GM12801 (cell line): Measurements from ENCODE around the gene MYO1H.

Experiments
- CTCF ChIP-seq: IDR thresholded peaks from one replicate; pipeline ENCODE4 v1.5.1; 2011; ENCODE audit warnings: control low read depth; ENCODE audit not compliant: insufficient read length; ENCODE audit errors: extremely low read depth

Gene MYO1H

GRCh38 chr12:109378569-109378968, 30.9 kb downstream of the MYO1H start:
- TF ChIP-seq CTCF, result no peak

GRCh38 chr12:109382031-109382430, 34.3 kb downstream of the MYO1H start:
- no peak for TF ChIP-seq CTCF

DNA sequence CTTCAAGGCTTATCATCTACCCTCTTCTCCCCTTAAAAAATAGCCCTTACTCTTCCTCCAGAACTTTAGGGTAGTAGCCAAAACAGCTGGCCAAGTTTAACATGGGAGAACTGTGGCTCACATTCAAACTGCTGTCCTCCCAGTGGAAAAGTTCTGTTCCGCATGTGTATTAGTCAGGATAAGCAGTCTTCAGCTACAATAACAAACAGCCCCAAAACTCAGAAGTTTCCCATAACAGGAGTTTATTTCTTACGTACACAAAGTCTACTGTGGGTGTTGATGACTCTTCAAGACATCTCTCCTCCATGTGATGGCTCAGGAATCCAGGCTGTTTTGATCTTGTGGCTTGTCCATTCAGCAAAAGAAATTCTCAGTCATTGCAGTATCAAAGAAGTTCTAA, 35.5 kb downstream of the MYO1H start:
- TF ChIP-seq CTCF, result no peak

- no peak for TF ChIP-seq CTCF
These were observed 37.8 kb downstream of the MYO1H start for GRCh38 chr12:109385339-109386058.

GRCh38 chr12:109386059-109386433, 38.3 kb downstream of the MYO1H start:
- TF ChIP-seq CTCF, result no peak

DNA sequence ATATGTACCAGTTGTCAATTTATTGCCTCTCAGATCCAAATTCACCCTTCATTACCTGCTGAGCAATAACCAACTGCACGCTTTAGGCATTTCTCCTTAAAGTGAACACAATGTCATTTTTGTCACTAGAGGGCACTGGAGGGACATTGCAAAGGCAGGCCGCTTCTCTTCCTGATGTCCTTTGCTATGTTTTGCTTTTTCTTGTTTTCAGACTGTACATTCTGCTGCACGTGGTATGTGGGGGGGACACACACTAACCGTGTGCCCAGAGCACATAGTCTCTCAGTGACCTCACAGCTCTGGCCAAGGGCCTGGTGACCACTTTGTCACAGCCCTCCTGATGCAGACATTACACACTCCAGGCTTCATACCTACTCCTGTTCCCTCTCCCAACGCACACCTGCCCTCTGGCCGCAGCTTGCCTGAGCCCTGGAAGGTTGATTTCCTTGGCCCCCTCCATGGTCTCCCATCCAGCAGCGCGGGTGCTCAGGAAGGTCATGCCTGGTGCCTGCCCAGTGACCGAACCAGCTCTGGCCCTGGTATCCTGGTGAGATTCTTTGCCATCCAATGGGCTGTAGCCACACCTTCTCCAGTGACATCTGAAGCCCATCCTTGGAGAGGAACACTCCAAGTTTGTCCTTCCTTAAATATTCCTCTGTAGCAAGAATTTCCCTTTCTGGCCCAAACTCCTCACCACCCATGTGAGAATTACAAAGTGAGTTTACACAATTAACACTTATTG, 39.9 kb downstream of the MYO1H start:
- no peak for TF ChIP-seq CTCF

DNA sequence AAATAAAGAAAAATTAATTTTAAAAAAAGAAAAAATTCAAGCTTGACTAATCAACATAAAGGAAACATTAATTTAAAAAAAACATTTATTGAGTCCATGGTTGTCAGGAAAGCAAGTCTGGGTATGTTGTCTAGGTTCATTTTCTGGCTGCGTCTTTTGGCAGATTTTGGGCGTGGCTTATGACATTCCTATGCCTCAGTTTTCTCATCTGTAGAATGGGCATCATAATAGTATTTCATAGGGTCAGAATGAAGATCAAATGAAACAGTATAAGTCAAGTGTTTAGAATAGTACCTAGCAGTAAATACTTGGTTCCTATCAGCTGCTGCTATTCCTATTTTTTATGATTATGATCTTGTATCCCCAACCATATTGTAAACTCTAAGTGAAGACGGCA, 40.5 kb downstream of the MYO1H start:
- no peak for TF ChIP-seq CTCF
